Muscle layer of duodenum (tissue), 2 donors: ENCODE data around the gene NCOA1.

Source experiments
- H3K27ac ChIP-seq: one replicate; pipeline ENCODE4 v1.7.0; 2013; ENCODE audit warnings: mild to moderate bottlenecking, low read length
- H3K27me3 ChIP-seq: one replicate; pipeline ENCODE4 v1.7.0; 2013; ENCODE audit warnings: low read depth, mild to moderate bottlenecking, control low read depth, low read length
- H3K36me3 ChIP-seq, 2 donors: one replicate each; pipeline ENCODE4 v1.7.0; 2013; ENCODE audit warnings: low read length in 2 of 2, control low read depth in 1 of 2, mild to moderate bottlenecking in 1 of 2; ENCODE audit not compliant: insufficient read depth in 2 of 2, control insufficient read depth in 1 of 2
- H3K4me1 ChIP-seq, 2 donors: one replicate each; pipeline ENCODE4 v1.7.0; 2013; ENCODE audit warnings: low read length in 2 of 2, mild to moderate bottlenecking in 2 of 2, control low read depth in 1 of 2, moderate library complexity in 1 of 2; ENCODE audit not compliant: insufficient read depth in 2 of 2, control insufficient read depth in 1 of 2
- H3K4me3 ChIP-seq, 2 donors: one replicate each; pipeline ENCODE4 v1.7.0; 2013; ENCODE audit warnings: low read length in 2 of 2, low read depth in 1 of 2, mild to moderate bottlenecking in 1 of 2
- H3K9me3 ChIP-seq, 2 donors: one replicate each; pipeline ENCODE4 v1.7.0; 2013; ENCODE audit warnings: low read length in 2 of 2, control low read depth in 1 of 2, mild to moderate bottlenecking in 1 of 2; ENCODE audit not compliant: control insufficient read depth in 1 of 2
- donor health status: healthy.

NCOA1 gene

DNA sequence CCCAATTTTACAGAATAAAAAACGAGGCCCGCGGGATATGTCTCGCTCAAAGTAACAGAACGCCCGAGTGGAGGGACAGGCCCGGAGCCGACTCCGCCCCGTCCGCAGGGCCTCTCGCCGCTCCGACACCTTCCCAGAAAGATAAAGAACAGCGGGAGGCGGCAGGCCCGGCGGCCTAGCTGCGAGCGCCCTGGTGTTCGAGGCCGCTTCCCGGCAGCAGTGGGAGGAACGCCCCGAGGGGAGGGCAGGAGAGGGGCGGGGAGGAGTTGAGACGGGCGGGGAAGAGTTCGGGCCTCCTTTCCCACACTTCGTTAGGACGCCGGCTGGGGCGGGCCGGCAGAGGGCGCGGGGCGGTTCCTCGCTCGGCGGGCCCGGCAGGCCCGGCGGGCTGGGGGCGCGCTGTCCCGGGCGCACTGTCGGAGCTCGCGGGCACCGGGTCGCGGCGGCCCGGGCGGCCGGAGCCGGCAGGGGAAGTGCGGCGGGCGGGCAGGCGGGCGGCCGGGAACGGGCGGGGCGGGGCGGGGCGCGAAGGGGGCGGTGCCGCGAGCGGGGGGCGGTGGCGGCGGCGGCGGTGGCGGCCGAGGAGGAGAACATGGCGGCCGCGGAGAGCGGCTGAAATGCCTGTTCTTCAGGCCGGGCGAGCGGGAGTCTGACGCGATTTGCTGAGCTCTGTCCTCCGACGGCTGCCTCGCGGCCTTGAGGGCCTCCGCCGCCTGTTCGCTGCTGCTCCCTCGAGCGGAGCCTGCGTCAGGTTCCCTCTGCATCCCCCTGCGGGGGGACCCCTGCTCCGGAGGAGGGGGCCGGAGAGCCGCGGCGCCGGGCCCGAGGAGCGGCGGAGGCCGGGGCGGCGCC, at the start of gene NCOA1:
Gene NCOA1, plus strand, starts transcription at position 565 of the 852 bp plus-strand sequence. CDS start 167,424 bp downstream, outside the sequence.
- no peaks in the 10 kb centered on the region for H3K9me3 ChIP-seq
- peak within 1 kb of the TSS; percentile 75 to 85 for H3K4me3 ChIP-seq
- H3K27me3 ChIP-seq, result no peaks in the 10 kb centered on the region

GRCh38 chr2:24448797-24449196, 42.3 kb upstream of the NCOA1 start:
- Histone ChIP-seq H3K4me1 (peaks cover 0 to 7% of the 10 kb centered on the region in 2 donors), H3K36me3 (no peaks in the 10 kb centered on the region), H3K27me3 (no peaks in the 10 kb centered on the region), H3K27ac (no peak overlapping the region), H3K4me3 (no peak overlapping the region), H3K9me3 (peaks cover 0 to 3% of the 10 kb centered on the region in 2 donors)

More for the DNA sequence above, at the start of gene NCOA1:
- Histone ChIP-seq H3K27ac (peak within 1 kb of the TSS; percentile 92), H3K36me3 (no peaks in the 10 kb centered on the region), H3K4me1 (peaks cover 16 to 28% of the 10 kb centered on the region in 2 donors)

DNA sequence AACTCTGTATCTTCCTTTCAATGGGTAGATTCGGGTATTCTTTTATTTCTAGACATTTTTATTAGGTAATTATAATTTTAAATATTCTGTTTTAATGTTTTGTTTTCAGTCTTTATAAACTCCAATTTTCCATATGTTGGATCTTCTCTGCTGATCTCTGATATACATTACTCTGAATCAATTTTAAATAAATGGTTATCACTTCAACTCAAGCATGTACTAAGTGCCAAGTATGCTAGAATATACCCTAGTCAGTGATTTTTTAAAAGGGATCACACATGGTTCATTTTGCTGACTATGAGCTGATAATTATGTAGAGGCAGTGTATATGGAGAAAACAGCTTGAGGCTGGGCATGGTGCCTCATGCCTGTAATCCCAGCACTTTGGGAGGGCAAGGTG, 41.7 kb upstream of the NCOA1 start:
- H3K4me3 ChIP-seq, result no peak overlapping the region
- no peaks in the 10 kb centered on the region for H3K27me3 ChIP-seq
- no peaks in the 10 kb centered on the region for H3K36me3 ChIP-seq
- H3K27ac ChIP-seq, result no peak overlapping the region
- H3K4me1 ChIP-seq, result peaks cover 0 to 7% of the 10 kb centered on the region in 2 donors
- peaks cover 0 to 3% of the 10 kb centered on the region in 2 donors for H3K9me3 ChIP-seq

- Histone ChIP-seq H3K4me3 (no peak overlapping the region), H3K4me1 (peaks cover 0 to 7% of the 10 kb centered on the region in 2 donors), H3K27me3 (no peaks in the 10 kb centered on the region), H3K27ac (no peak overlapping the region), H3K9me3 (peaks cover 0 to 3% of the 10 kb centered on the region in 2 donors), H3K36me3 (no peaks in the 10 kb centered on the region)
Measured at GRCh38 chr2:24451805-24452501, 39.1 kb upstream of the NCOA1 start.

DNA sequence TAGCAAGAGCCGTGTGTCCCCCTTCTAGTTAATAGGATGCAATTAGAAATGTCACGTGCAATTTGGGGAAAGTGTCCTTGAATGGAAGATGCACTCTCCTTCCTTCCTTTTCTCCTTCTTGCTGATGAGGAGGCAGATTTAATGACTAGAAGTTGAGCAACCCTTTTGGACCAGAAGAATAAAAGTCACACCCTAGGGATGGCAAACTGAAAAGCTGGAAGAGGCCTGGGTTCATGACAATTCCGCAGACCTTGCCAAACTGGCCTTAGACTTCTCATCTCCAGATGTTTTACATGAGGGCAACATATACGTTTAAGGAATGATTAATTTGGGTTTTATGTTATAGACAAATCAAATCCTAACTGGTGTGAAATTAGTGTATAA, 38.6 kb upstream of the NCOA1 start:
- no peaks in the 10 kb centered on the region for H3K36me3 ChIP-seq
- no peak overlapping the region for H3K27ac ChIP-seq
- H3K9me3 ChIP-seq, result peaks cover 0 to 3% of the 10 kb centered on the region in 2 donors
- H3K4me1 ChIP-seq, result peaks cover 0 to 7% of the 10 kb centered on the region in 2 donors
- no peaks in the 10 kb centered on the region for H3K27me3 ChIP-seq
- H3K4me3 ChIP-seq, result no peak overlapping the region

GRCh38 chr2:24453379-24454073, 37.5 kb upstream of the NCOA1 start:
- Histone ChIP-seq H3K4me3 (peak overlapping the region in 1 of 2 donors; percentile 45), H3K4me1 (peaks cover 0 to 7% of the 10 kb centered on the region in 2 donors), H3K9me3 (peaks cover 0 to 3% of the 10 kb centered on the region in 2 donors), H3K36me3 (no peaks in the 10 kb centered on the region), H3K27ac (no peak overlapping the region), H3K27me3 (no peaks in the 10 kb centered on the region)

- Histone ChIP-seq H3K27me3 (no peaks in the 10 kb centered on the region), H3K36me3 (no peaks in the 10 kb centered on the region), H3K4me1 (peaks cover 0 to 7% of the 10 kb centered on the region in 2 donors), H3K4me3 (peak overlapping the region; percentile 38 to 45), H3K27ac (peak overlapping the region; percentile 25), H3K9me3 (peaks cover 0 to 3% of the 10 kb centered on the region in 2 donors)
Measured at GRCh38 chr2:24454294-24454693, 36.8 kb upstream of the NCOA1 start.

DNA sequence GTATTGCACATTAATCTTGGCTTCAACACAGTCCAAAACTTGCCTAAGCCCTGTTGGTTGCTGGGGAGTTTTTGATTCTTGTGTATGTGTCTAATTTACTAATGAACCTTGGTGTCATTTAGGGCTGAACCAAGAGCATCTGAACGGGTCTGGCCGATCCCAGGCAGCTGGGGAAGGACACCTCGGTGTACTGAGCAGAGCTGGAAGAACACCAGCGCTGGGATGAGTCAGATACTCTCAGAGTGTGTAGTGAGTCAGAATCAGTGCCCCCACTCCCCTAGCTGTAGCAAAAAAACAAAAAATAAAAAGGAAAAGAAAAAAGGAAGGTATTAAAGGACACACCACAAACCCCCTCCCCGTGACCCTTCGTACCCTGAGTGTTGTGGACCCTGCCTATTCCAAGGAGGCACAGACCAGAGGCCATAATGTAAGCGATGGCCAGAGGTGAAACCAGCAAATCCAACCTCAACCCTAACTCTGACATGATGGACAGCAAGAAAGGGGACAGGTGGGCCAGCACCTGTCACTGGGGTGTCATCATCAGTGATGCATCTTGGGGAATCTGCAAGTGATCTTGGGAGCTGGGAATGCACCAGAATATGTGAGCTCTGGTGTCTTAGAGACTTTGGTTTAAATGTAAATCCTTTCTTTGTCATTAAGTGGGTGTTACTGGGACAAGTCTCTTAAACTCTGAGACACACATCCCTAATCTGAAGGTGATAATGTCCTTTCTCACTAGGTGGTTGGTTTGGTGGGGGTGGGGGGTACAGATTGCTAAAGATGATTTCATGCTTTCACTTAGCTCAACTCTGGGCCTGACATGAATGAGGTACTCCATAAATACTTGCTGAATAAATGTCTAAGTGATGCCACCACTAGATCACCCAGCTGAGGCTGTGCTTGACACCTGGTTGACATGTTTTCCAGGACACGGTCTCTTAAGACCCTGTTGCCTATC, 34.2 kb upstream of the NCOA1 start:
- Histone ChIP-seq H3K4me3 (no peak overlapping the region), H3K27me3 (no peaks in the 10 kb centered on the region), H3K9me3 (no peaks in the 10 kb centered on the region), H3K27ac (no peak overlapping the region), H3K36me3 (no peaks in the 10 kb centered on the region), H3K4me1 (peaks cover 0 to 7% of the 10 kb centered on the region in 2 donors)

GRCh38 chr2:24457696-24458386, 33.2 kb upstream of the NCOA1 start:
- Histone ChIP-seq H3K27me3 (no peaks in the 10 kb centered on the region), H3K9me3 (no peaks in the 10 kb centered on the region), H3K4me3 (no peak overlapping the region), H3K27ac (no peak overlapping the region), H3K36me3 (no peaks in the 10 kb centered on the region), H3K4me1 (peaks cover 0 to 7% of the 10 kb centered on the region in 2 donors)
